Measurements from ENCODE around the gene BMPR1B.
"Not testable (repeated sequence)": the region's sequence is repeated elsewhere in the genome, so short reads cannot be mapped to it uniquely, and the experiment has no call there.

Gene BMPR1B

DNA sequence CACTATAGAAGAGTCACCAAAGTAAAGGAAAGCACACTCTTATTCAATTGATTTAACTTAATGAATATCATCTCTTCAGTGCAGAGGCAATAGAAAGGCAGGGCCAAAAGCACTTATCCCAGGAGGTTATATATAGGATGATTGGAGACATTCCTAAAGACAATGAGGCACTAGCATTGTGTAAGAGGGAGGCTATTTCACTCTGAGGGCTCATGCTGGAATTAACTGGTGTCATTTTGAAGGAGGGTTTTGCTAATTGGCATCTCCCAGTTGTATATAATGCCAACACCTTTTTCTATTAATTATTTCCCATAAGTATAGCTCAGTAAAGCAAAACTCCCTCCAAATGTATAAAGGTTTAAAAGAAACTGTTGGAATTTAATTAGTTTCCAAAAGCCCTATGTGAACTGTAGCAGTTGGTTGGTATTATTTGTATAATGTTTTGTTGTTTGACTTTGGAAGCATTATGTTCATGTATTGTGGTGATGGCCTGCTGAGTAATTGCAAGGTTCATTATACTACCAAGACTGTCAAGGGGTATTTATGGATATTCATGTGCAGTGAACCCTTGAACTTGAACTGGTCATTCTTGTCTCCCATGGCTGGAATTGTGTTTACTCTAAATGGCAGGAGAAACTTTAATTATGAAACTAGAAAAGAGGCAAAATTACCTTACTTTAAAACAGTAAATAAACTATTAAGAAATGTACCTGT lies 270.3 kb downstream of the BMPR1B start:
- no peak for DNase-seq

DNA sequence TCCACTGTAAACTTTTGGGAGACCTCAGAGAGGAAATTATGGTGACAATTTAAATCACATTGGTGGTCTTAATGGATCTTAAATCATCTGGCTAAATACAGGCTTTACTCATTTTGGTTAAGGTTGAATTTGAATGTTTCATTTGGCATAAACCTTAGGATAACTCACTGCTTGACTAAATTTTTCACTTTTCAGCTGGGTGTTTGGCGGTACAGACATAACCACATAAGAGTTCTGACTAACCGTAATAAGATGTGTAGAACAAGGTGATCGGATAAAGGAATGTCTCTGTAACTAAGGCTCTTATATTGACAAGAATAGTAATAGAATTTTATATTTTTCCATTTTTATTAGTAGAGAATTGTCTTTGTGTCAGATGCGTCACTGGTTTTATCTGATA lies 281.0 kb downstream of the BMPR1B start:
- DNase-seq: no peak

DNA sequence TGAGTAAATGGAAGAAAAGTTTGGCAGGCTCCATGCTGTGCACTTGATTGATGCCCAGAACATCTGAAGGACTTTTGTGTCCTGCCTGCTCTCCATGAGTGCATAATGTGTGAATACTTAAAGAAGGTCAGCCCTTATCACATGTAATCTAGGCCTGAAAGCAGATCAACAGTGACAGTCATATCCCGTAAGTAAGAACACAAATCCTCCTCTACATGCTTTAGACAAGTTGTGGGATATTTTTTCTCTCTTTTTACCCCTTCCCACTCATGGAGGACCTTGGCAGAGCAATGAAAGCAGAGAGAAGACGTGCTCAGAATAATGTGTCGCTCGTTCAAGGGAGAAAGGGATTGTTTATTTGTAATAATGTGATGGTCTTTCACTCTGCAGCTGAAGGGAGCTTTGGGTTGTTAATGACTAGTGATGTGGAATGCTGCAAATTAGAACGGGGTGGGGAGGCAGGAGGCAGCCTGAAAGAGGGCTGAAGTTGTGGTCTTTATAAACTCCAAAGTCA lies 286.6 kb downstream of the BMPR1B start:
- DNase-seq: peak in 18 of 51 donors; percentile 1 to 68 (median 25)

DNA sequence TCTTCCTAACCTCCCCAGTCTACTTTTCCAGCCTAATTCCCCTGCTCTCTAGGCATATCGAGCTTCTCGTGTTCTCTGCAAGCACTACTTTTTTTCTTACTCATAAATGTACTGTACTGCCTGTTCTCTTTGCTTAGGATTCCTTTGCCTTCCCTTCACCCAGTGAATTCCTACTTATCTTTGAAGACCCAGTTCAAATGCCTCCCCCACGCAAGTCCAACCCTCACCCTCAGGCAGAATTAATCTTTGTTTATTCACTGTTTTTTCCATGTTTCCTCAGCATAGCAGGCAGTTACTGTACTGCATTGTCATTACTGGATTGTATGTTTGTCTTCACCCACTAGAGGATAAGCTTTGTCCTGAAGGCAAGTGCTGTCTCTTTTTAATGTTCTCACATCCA lies 287.7 kb downstream of the BMPR1B start:
- DNase-seq: no peak

DNA sequence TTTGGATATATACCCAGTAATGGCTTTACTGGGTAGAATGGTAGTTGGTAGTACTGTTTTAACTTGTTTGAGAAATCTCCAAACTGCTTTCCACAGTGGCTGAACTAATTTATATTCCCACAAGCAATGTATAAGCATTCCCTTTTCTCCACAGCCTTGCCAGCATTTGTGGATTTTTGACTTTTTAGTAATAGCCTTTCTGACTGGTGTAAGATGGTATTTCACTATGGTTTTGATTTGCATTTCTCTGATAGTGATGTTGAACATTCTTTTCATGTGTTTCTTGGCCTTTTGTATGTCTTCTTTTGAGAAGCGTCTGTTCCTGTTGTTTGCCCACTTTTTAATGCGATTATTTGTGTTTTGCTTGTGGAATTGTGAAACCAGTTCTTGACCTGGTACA lies 290.5 kb downstream of the BMPR1B start:
- no peak for DNase-seq

DNA sequence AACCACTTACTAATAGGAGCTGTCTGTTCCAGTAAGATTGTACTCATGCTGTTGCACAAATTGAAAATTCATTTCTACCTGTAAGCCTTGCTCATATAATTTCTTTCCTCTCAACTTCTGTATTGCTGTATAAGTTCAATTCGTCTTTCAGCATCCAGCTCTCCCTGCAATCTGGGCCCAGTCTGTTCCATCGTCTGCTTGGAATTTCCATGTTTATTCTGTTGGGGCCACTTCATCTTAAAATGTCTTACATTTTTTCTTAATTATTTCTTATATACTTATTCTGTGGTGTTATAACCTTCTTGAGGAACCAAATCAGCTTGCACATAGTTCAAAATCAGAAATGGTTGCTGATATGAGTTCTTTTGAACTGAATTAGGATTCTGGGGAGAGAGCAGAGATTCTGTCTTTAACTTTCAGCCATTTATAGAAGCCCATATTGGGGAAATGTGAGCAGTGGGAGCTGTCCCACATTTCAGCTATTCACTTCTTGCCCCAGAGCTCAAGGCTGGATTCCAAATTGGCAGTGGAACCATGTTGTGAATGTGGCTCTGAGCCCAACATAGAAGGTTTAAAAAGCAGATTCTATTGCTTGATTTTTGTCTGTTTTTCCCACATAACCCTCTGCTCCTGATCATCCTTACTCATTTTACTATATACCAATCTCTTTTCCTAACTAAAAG lies 291.9 kb downstream of the BMPR1B start:
- peak in 16 of 51 donors; percentile 0 to 36 (median 13) for DNase-seq

DNA sequence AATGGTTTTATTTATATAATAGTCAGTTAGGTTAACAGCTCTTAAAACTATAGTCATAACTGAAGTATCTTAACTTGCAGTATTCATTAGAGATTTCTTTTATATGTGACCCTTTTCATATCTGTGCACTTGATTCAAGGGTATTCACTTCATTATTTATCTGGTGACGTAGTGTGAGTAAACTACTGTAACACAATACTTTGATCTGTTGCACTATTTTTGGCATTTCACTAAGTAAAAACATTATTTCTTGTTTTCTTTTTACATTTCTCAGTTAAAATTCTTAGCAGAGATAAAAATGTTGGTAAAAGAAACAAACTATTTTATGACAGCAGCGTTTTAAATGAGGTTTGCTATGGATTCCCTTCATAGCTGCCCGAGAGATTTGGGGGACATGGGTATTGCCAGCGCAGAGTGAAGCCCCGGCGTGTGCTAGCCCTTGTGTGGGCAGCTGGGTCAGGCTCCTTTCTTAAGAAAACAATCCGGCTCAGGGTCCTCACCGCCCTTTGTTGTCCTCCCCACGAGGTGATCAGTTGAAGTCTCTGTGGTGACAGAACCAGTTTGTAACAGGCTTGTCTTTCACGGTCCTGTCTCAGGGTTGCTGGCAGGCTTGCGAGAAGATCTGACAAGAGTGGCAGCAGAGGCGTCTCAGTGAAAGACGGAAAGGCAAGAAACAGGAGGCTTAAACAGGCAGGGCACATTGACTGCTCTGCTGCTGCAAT lies 293.4 kb downstream of the BMPR1B start:
- peak in 24 of 51 donors; percentile 2 to 50 (median 18) for DNase-seq

DNA sequence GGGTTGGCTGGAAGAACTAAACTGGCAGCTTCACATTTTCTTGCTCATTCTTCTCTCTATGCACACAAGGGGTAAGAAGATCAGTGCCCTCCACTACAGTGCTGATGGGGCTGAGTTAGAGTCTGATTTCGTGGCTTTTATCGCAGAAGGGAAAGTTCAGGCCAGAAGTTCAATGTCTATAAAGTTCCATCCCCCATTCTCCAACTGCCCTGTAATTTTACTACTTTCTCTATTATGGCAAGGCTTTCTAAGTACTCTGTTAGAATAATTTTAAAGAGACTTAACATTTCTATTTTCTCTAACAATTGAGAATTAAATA lies 293.9 kb downstream of the BMPR1B start:
- no peak for DNase-seq

DNA sequence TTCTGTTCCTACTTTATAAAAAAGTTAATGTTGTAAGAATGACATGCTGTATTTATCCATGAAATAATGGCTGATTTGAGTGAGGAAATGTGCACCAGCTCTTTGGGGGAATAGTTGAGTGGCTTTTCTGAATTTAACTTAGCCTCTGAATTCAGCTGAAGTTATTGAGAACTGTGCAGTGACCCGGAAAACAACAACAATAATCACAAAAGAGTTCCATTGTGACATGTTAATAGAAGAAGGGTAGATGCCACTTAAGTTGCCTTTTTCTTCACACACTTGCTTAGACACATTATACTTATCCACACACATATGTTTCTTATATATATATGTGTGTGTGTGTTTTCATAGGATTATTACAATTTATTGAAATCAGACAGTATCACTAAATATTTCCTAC lies 301.2 kb downstream of the BMPR1B start:
- DNase-seq: no peak

DNA sequence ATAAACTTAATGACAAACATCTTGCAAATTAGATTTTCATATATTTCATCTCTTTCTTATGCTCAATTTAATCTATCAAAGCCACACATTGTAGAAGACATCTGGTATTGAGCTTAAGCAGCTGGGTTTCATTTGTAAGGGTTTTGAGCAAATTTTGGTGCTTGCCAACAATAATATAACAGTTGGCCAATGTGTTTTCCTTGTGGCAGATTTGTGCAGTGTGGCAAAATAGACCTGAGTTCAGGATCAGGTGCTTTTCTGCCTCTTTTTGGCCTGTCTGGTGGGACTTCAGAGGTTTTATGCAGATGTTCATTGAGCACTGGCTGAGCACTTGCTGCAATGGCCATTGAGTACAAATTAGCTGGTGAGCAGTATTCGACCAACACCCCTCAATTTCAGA lies 301.9 kb downstream of the BMPR1B start:
- no peak for DNase-seq

DNA sequence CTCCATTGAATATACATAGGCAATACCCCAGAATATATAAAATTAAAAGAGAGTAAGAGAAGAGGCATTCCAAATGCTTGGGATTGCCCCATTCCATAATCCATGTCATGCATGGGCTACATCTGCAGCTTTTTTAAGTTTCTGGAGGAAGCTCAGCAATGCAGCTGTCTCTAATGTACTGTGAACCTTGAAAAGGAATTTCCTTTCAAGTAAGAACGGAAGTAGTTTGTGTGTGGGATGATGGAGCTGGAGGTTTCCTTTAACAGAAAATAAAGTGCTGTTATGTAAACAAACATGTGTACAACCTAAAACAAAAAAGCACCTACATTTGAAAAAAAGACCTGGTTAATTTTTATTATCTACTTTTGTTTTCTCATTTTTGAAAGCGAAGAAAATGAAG lies 303.5 kb downstream of the BMPR1B start:
- DNase-seq: no peak

DNA sequence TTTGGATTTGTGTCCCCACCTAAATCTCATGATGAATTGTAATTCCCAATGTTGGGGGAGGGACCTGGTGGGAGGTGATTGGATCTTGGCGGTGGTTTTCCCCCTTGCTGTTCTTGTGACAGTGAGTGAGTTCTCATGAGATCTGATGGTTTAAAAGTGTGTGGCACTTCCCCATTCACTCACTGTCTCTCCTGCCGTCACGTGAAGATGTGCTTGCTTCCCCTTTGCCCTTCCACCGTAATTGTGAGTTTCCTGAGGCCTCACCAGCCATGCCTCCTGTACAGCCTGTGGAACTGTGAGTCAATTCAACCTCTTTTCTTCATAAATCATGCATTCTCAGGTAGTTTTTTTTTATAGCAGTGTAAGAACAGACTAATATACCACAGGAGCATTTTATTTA lies 304.0 kb downstream of the BMPR1B start:
- DNase-seq: not testable (repeated sequence)

DNA sequence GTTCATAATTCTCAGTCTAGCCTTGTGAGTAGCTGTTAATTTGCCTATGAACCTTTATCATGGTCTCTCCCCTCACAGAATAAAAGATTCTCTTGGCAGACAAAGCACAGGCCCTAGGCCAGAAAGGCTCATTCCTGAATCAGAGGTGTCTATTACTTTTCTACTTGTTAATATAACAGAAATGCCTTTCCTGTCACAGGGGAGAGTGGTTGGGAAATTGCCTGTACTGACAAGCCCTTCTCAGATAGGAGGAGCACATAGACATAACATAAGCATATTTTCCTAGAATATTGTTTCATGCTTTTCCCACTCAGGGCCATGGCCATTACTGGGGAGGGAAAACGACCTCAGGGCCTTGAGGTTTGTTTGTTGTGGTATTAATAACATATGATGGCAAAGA lies 308.3 kb downstream of the BMPR1B start:
- no peak for DNase-seq

DNA sequence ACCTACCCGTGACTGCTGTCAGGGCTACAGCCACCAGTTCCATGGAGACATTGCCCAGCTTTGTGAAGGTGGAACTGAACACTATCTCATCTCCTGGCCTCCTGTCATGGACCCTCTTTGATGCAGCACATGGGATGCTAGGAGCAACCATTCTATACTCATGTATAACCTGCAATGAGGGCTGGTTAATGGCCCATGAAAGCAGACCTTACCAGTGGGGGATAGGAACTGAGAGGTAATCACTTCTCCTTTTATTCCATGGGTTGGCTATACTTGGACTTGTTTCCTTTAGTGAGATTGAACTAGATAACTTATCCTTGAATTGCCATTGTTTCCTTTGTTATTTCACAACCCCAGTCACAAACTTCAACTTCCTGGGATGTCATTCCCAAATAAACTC lies 310.6 kb downstream of the BMPR1B start:
- DNase-seq: no peak

DNA sequence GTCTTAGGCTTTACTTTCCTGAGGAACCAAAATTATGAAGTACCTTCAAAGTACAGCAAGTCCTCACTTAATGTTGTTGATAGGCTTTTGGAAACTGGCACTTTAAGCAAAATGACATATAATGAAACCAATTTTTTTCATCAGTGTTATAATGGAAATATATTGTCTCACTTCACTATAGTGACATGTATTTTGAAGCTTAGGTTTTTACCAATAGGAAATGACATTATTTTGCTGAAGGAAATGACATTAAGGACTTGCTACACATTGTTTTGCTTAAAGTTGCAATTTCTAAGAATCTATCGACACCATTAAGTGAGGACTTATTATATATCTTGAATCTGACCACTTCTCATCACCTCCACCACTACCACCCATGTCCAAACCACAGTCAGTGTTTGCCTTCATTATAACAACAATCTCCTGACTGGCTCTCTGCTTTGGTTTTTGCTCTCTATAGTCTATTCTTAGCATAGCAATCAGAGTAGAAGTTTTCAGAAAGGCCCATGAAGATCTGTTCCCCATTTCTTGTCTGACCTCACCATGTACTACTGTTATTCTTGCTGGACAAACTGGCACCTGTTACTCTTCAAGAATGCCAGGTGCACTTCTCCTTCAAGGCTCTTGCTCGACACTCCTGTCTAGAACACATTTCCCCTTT lies 311.2 kb downstream of the BMPR1B start:
- DNase-seq: no peak

DNA sequence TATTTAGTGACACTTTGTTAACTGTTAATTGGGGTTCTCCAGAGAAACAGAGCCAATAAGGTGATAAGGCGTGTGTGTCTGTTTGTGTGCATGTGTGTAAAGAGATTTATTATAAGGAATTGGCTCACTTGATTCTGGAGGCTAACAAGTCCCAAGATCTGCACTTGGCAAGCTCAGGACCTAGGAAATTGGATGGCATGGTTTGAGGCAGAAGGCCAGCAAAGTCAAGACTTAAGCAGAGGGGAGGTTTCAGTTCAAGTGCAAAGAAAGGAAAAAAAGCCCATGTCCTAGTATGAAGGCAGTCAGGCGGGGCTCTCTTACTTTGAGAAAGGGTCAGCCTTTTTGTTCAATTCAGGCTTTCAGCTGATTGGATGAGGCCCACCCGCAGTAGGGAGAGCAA lies 314.1 kb downstream of the BMPR1B start:
- DNase-seq: no peak

DNA sequence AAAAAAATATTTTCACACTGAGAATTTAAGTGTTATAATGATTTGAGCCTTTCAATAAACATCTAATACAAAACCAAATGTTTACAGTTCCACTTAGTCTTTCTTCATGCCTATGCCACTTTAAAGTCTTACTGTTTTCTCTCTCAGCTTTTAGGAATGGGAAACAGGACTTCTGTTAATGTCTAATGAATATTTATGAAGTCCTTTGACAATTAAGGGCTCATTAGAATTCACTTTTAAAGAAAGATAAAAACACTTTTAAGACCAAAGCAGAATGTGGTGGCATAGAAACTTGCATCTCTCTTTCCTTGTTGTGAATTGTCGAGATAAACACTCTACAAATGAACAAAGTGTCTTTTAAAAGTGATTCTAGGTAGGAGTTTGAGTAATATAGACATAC lies 315.9 kb downstream of the BMPR1B start:
- no peak for DNase-seq

DNA sequence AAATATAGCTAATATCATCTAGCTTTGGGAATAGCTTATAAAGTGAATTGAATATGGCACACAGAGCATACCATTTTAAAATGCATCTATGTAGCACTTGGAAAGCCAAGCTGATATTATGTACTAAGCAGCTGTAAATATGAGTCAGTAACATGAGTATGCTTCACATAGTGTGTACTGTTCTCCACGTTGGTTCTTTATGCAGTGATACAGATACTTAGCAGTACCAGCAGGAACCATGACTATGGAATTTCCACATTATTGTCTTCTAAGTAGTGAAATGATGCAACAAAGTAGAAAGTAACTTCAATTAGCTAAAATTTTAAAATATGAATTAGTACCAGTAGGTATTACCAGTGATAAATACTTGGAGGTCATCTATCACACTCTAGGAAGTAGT lies 320.1 kb downstream of the BMPR1B start:
- no peak for DNase-seq

DNA sequence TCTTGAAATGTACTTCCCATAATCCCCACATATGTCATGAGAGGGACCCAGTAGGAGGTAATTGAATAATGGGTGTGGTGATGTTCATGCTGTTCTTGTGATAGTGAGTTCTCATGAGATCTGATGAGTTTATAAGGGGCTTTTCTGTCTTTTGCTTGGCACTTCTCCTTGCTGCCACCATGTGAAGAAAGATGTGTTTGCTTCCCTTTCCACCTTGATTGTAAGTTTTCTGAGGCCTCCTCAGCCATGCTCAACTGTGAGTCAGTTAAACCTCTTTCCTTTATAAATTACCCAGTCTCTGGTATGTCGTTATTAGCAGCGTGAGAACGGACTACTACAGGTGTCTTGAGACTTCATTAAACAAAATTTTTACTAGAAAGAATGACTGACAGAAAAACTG lies 323.2 kb downstream of the BMPR1B start:
- DNase-seq: no peak

DNA sequence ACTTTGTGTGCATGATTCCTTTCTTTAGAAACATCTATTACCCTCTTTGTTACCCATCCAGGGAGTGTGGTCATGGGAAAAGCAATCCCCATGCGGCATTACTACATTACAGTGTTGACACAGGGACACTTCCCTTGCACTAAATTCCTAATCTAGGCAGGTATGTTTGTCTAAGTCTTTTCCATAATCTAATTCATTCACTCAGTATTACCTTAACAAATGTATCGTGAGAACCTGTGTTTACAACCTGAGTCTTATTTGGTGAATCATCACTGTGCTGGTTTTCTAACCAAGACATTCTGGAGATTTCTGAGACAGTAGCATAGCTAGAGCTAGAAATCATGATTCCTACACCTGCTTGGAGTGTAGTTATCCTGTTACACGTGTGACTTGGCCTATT lies 326.8 kb downstream of the BMPR1B start:
- DNase-seq: no peak

DNA sequence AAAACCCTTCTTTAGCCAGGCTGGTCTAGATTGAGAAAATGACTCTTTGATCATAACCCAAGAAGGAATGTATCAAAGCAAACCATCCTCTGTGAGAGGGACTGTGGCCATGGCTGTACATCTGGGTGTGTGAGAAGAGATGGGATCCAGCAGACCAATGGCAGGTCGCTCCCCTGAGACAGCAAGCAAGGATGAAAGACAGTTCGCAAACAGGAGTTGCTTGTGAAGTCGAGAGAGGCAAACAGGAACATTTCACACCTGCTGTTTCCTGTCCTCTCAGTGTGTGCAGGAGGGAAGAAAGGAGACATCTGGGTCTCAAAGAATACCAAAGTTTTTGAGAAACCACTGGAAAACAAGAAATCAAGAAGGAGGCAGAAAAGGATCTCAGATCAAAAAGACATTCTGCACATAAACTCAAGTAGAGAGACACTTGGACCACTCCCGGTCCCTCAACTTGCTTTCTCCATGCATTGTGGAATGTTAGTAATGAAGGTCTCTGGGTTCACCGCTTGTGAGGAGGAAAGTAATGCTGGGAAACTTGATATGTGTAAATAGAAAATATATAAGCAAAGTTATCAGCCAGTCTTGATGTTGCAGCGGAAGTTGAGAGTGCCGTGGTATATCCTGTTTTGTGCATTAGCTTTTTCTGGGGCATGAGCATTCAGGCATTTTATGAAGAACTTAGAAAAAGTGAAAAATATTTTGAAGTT lies 327.5 kb downstream of the BMPR1B start:
- DNase-seq: no peak

DNA sequence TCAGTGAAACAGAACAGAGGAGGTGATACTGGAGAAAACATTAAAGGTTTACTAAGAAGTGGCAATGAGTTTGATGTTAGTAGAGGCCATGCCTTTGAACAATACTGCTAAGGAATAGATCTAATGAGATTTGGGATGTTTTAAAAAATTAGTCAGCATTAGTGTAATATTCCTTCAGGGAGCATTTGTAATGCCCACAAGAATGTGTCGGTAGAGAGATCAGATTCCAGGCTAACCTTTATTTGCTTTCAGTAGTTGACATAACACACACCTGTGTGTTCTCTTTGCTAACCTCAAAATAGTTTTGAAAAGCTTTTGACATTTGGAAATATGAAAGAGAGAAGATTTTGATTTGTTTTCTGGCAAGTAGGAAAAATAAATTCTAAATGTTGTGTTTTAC lies 328.8 kb downstream of the BMPR1B start:
- no peak for DNase-seq
